GM21786 (cell line): Measurements from ENCODE around the gene CALCOCO2.
"Not testable (repeated sequence)": the region's sequence is repeated elsewhere in the genome, so short reads cannot be mapped to it uniquely, and the experiment has no call there.

Experiments
- ATAC-seq: cut with Tn5 transposase; IDR thresholded peaks from one replicate; pipeline ENCODE4 v1.9.1; 2021; ENCODE audit not compliant: unreplicated experiment

Gene CALCOCO2

GRCh38 chr17:48820936-48821335, 9.9 kb upstream of the CALCOCO2 start:
- ATAC-seq = not testable (repeated sequence)

- no peak for ATAC-seq
Observed at GRCh38 chr17:48825446-48826381, 5.1 kb upstream of the CALCOCO2 start.

DNA sequence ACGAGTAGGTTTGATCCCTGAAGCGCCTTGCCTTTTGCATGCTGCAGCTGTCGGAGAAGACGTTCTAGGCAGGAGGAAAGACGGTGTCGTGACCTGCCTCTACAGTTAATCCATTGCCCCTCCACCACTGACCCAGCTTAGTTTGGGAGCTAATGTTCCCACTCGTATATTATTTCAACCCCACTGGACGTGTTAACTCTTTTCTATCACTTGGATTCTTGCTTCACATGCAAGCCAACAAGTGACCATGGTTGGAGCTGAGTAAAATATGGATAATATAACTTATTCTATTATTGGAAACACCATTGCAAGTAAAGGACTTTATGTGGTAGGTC, 681 bp downstream of the CALCOCO2 start:
- no peak for ATAC-seq

DNA sequence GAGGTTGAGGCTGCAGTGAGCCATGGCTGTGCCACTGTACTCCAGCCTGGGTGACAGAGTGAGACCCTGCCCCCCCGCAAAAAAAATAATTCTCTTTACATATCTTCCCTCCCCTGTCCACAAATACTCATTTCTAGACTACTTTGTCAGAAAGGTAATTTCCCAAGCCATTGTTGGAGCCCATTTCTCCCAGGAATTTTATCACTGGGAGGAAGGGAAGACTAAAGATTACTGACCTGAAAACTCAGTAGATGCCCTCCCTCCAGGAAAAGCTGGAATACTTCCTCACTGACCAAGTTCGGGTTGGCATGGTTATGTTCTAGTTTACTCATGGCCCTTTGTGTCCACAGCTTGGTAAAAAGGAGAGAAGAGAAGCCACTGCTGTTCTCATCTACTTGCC, 4.1 kb downstream of the CALCOCO2 start:
- ATAC-seq = no peak

GRCh38 chr17:48835971-48836370, 5.1 kb downstream of the CALCOCO2 start:
- no peak for ATAC-seq

- ATAC-seq = not testable (repeated sequence)
Observed at GRCh38 chr17:48837458-48837857, 6.6 kb downstream of the CALCOCO2 start.

GRCh38 chr17:48840441-48840840, 9.6 kb downstream of the CALCOCO2 start:
- ATAC-seq = no peak

GRCh38 chr17:48841395-48841831, 10.6 kb downstream of the CALCOCO2 start:
- ATAC-seq = peak; percentile 90

- ATAC-seq = no peak
Observed at GRCh38 chr17:48842746-48843145, 11.9 kb downstream of the CALCOCO2 start.

DNA sequence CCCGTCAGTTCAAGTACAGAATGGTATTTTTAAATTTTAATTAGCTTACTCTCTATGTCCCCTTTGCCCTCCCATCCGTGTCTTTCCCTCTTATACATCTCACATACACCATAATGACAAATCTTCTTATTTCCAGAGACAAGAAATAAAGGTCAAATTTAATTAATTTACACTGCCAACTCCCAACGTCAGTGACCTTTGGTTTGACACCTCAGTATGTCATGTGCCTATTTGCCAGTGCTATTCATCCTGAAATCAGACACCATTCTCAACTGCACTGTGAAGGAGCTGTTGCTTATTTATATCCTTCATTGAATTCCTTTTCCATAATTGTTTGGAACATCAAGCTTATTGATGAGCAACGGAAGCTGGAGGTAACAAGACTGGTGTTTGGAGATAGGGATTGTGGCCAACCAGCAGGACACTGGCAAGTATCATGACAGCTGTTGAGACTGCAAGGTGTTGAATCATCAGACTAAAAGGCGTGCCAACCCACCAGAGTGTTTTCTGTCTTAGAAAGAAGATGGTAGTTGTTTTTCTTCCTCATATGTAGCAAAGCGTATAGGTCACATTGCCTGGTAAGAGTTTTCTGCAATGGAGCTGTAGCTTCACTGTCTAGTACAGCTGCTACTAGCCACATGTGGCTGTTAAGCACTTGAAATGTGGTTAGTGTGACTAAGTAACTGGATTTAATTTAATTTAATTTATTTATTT, 12.5 kb downstream of the CALCOCO2 start:
- no peak for ATAC-seq

DNA sequence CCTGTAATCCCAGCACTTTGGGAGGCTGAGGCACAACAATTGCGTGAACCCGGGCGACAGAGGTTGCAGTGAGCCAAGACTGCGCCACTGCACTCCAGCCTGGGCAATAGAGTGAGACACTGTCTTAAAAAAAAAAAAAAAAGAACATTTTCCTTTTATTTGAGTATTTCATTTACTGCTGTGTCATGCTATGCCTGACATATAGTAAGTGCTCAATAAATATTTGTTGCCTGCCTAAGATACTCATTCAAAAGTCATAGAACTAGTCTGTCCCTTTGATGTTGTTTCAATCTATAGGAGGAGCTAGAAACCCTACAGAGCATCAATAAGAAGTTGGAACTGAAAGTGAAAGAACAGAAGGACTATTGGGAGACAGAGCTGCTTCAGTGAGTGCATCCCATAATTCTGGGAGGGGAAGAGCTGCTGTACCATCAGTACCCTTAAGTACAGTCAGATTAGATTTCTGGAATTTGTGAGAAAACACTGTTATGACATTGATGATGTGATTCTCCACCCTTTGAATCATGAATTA, 20.0 kb downstream of the CALCOCO2 start:
- ATAC-seq = no peak

- no peak for ATAC-seq
Observed at GRCh38 chr17:48854774-48855476, 24.1 kb downstream of the CALCOCO2 start.

DNA sequence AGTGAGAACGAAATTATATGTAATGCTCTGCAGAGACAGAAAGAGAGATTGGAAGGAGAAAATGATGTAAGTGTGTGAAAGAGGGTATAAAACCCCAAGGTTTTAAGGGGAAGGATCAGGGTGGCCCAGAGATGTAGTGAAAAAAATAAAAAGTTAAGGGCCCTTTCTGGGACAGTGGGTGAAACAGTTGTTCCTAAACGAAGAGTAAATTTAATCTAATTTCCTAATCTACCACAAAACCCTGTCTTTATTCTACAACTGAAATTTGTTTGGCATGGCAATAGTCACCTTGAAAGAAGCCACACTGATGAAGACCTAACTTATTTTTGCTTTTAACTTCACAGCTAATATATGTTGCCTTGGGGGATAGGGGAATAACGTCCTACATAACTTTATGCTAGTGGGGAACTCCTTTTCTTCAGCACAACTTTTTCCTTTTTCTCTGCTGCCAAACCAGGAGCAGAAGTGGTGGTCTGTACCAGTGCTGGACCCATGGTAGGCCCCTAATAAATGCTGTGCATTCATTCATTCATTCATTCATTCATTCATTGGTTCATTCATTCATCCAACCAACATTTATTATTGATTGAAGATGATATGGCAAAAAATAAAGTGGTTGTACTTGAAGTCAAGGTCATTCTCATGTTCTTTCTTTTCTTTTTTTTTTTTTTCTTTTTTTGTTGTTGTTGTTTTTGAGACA, 25.4 kb downstream of the CALCOCO2 start:
- no peak for ATAC-seq

DNA sequence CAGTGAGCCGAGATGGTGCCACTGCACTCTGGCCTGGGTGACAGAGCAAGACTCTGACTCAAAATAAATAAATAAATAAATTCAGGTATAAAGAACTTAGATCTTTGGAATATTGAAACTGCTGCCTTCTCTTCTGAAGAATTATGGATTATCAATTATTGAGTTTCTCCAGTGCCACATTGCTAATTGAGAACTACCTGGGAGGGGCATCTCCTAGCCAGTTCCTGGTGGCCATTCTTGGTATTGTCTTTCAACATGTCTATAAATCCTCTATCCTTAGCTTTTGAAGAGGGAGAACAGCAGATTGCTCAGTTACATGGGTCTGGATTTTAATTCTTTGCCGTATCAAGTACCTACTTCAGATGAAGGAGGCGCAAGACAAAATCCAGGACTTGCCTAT, 29.2 kb downstream of the CALCOCO2 start:
- no peak for ATAC-seq

- ATAC-seq = no peak
Observed at GRCh38 chr17:48860456-48860855, 29.6 kb downstream of the CALCOCO2 start.

GRCh38 chr17:48868916-48869500, 38.2 kb downstream of the CALCOCO2 start:
- no peak for ATAC-seq

DNA sequence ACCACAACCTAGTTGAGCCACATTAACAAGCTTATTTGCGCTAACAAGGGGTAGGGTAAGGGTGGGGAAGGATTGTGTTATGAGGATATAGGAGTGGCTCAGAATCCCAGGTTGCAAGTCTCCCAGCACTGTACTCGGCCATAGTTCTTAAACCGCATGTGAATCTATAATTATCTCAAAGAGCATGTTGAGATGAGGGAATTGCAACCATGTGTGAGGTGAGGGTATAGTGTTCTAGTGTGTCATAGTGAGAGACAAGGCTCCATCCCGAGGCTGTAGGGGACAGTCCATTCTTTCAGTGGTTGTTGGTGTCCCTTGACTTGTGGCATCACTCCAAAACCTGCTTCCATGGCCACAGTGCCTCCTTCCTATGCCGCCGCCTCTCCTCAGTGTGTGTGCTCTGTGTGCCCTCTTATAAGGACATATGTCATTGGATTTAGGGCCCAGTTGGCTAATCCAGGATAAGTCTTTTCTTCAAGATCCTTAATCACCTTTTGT, 39.0 kb downstream of the CALCOCO2 start:
- no peak for ATAC-seq

- no peak for ATAC-seq
Observed at GRCh38 chr17:48871035-48871550, 40.3 kb downstream of the CALCOCO2 start.

DNA sequence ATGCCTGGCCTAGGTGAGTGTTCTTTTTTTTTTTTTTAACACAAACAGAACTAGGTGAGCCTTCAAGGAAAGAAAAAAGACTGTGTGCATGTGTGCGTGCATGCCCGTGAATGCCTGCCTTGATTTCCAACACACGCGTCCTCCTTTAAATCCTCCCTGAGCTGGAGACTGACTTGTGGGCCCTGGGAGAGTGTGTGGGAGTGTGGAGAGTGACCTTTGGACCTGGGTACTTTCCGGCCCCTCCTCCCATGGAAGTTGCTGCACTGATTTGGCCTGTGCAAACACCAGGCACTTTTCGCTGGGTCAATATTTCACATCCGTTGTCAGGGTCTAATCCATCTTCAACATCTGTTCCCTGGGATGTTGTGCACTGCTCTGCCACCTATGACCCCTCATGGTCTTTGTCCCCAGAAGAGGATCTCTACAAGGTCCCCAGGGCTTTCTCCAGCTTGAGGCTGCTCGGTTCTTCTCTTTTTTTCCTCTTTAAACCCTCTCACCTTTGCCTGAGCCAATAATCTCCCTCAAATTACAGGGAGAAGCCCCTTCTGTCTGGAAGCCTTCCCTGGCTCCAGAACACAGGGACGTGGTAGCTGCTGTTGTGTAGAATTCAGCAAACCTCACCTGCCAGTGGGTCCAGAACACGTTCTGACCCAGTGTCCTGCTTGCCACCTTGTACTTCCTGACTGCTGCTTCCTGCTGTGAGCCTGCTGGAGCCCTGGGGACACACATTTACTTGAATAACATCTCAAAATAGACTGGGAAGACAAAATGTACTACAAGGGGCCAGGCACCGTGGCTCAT, 40.9 kb downstream of the CALCOCO2 start:
- ATAC-seq = no peak
